Measurements from ENCODE around the gene NKX2-8.

NKX2-8 gene

GRCh38 chr14:36582011-36582873 lies at the start of gene NKX2-8:
Gene NKX2-8 (minus strand): TSS chr14:36582614. CDS start chr14:36582389, 225 bp downstream.
- DNase-seq (ENCODE audit: low read depth): no peak

GRCh38 chr14:36627981-36628380 lies 45.6 kb upstream of the NKX2-8 start:
- no peak for DNase-seq (ENCODE audit: low read depth)

GRCh38 chr14:36626151-36626550 lies 43.7 kb upstream of the NKX2-8 start:
- DNase-seq (ENCODE audit: low read depth): no peak

GRCh38 chr14:36625436-36625835 lies 43.0 kb upstream of the NKX2-8 start:
- no peak for DNase-seq (ENCODE audit: low read depth)

GRCh38 chr14:36625014-36625413 lies 42.6 kb upstream of the NKX2-8 start:
- no peak for DNase-seq (ENCODE audit: low read depth)

GRCh38 chr14:36619853-36620252 lies 37.4 kb upstream of the NKX2-8 start:
- DNase-seq (ENCODE audit: low read depth): no peak

GRCh38 chr14:36619131-36619530 lies 36.7 kb upstream of the NKX2-8 start:
- DNase-seq (ENCODE audit: low read depth): no peak

GRCh38 chr14:36618641-36619040 lies 36.2 kb upstream of the NKX2-8 start:
- no peak for DNase-seq (ENCODE audit: low read depth)

GRCh38 chr14:36617824-36618223 lies 35.4 kb upstream of the NKX2-8 start:
- DNase-seq (ENCODE audit: low read depth): no peak

- no peak for DNase-seq (ENCODE audit: low read depth)
Measured at GRCh38 chr14:36605506-36605857, 23.1 kb upstream of the NKX2-8 start.

- DNase-seq (ENCODE audit: low read depth): no peak
Measured at GRCh38 chr14:36604757-36605505, 22.5 kb upstream of the NKX2-8 start.

GRCh38 chr14:36600431-36600830 lies 18.0 kb upstream of the NKX2-8 start:
- no peak for DNase-seq (ENCODE audit: low read depth)

GRCh38 chr14:36591482-36591881 lies 9.1 kb upstream of the NKX2-8 start:
- no peak for DNase-seq (ENCODE audit: low read depth)

GRCh38 chr14:36588788-36589187 lies 6.4 kb upstream of the NKX2-8 start:
- no peak for DNase-seq (ENCODE audit: low read depth)

- no peak for DNase-seq (ENCODE audit: low read depth)
Measured at GRCh38 chr14:36588119-36588518, 5.7 kb upstream of the NKX2-8 start.

GRCh38 chr14:36585100-36585499 lies 2.7 kb upstream of the NKX2-8 start:
- no peak for DNase-seq (ENCODE audit: low read depth)

- DNase-seq (ENCODE audit: low read depth): no peak
Measured at GRCh38 chr14:36583893-36584811, 1.7 kb upstream of the NKX2-8 start.

- DNase-seq (ENCODE audit: low read depth): no peak
Measured at GRCh38 chr14:36583242-36583892, 953 bp upstream of the NKX2-8 start.

- DNase-seq (ENCODE audit: low read depth): no peak
Measured at GRCh38 chr14:36582874-36583241, 444 bp upstream of the NKX2-8 start.

- no peak for DNase-seq (ENCODE audit: low read depth)
Measured at GRCh38 chr14:36580856-36581831, 1.3 kb downstream of the NKX2-8 start.
